Smooth muscle cell (in vitro differentiated cells): ENCODE results near the gene LRIG1. TPM values are rescaled to one million over a fixed set of nuclear protein-coding genes. Genes with fewer than 3 reads are reported as not detected.

ENCODE experiments used
- DNase-seq: peaks from one replicate; lab custom pipeline; 2025; ENCODE audit not compliant: unreplicated experiment; lab: John Stamatoyannopoulos, UW
- H2AFZ ChIP-seq: fragments of 200-600 bp; sonication (generic); 2 replicates; pipeline ENCODE4 v1.6.0; 2016; ENCODE audit warnings: antibody characterized with exemption, low read depth, mild to moderate bottlenecking
- H3F3A ChIP-seq: fragments of 200-600 bp; sonication (generic); 2 replicates; pipeline ENCODE4 v1.6.0; 2017; ENCODE audit warnings: antibody characterized with exemption, low read depth
- H3K27ac ChIP-seq: fragments of 200-600 bp; sonication (generic); 2 replicates; pipeline ENCODE4 v1.5.1; 2016; ENCODE audit warnings: low read depth, mild to moderate bottlenecking
- H3K27me3 ChIP-seq: fragments of 200-600 bp; sonication (generic); 2 replicates; pipeline ENCODE4 v1.6.1; 2016; ENCODE audit warnings: low read depth, mild to moderate bottlenecking
- H3K36me3 ChIP-seq: fragments of 200-600 bp; sonication (generic); 2 replicates; pipeline ENCODE4 v1.5.1; 2016; ENCODE audit warnings: low read depth
- H3K4me1 ChIP-seq: fragments of 200-600 bp; sonication (generic); 2 replicates; pipeline ENCODE4 v1.5.1; 2016; ENCODE audit warnings: low read depth
- H3K4me2 ChIP-seq: fragments of 200-600 bp; sonication (generic); 2 replicates; pipeline ENCODE4 v1.6.0; 2016; ENCODE audit warnings: mild to moderate bottlenecking
- H3K4me3 ChIP-seq: fragments of 200-600 bp; sonication (generic); 2 replicates; pipeline ENCODE4 v1.5.1; 2016; ENCODE audit warnings: mild to moderate bottlenecking
- H3K79me2 ChIP-seq: fragments of 200-600 bp; sonication (generic); 2 replicates; pipeline ENCODE4 v1.6.0; 2016; ENCODE audit warnings: low read depth, mild to moderate bottlenecking
- H3K9ac ChIP-seq: fragments of 200-600 bp; sonication (generic); 2 replicates; pipeline ENCODE4 v1.6.0; 2016; ENCODE audit warnings: low read depth
- H3K9me3 ChIP-seq: fragments of 200-600 bp; sonication (generic); replicated peaks from 2 replicates; pipeline ENCODE4 v1.5.1; 2016; ENCODE audit warnings: low read depth
- H4K20me1 ChIP-seq: fragments of 200-600 bp; sonication (generic); 2 replicates; pipeline ENCODE4 v1.6.0; 2016; ENCODE audit warnings: low read depth
- WGBS: methylation state at CpG from one replicate; pipeline ENCODE4 v1.1.7; 2016; ENCODE audit warnings: low lambda C conversion rate; 5-methylcytosine and 5-hydroxymethylcytosine counted together
- polyA plus RNA-seq: library from polyadenylated mRNA; unstranded; fragments of >200 nt; fragmentation: Nextera tagmentation; extraction: Ambion mirVana; gene quantifications from 2 replicates; pipeline ENCODE4 v1.2.1, GENCODE V29; 2016
- total RNA-seq: library from RNA; depleted of rRNA; stranded (reverse); fragments of >200 nt; gene quantifications from 2 replicates; pipeline ENCODE4 v1.2.3, GENCODE V29; 2014
- TF ChIP-seq, protein P1 (sequence below): fragments of 200-600 bp; sonication (generic); IDR thresholded peaks from 2 replicates; pipeline ENCODE4 v1.5.1; 2017; ENCODE audit warnings: borderline replicate concordance, mild to moderate bottlenecking, antibody characterized with exemption; ENCODE audit not compliant: insufficient read depth, poor library complexity, severe bottlenecking

The LRIG1 gene
- total and polyA plus RNA-seq, 2 experiments from 2014 or later, result 26.5 to 31.3 TPM

DNA sequence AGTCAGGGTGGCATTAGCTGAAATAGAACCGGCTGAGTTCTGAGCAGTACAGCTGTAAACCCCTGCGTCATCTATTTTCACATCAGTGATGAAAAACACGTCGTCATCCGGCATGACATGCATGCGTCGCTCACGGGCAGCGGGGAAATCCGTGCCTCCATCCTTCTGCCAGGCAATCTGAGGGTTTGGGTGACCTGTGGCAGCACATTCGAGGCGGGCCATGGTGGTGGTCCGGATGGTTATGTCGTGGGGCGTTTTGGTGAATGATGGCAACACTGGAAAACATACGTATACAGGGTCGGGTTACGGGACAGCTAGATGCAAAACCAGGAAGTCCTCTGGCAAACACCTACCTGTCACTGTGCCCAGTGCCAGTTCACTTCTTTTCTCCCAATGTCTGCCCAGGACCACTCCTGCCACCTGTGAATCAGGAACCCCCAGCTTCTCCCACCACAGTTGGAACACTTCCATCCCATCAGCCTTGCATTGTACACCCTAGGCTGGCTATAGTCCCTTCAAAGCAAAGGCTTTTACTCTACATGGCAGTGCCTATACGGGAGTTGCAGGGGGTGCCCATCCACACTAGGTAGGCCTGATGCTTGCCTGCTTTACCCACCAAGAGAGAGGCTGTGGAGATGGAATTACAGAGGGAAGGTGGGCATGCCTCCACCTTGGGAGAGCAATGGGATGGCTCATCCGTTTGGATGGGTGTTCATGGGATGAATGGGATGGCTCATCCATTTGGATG, 116.7 kb downstream of the LRIG1 start:
- DNase-seq, result no peak
- TF ChIP-seq, protein P1, sequence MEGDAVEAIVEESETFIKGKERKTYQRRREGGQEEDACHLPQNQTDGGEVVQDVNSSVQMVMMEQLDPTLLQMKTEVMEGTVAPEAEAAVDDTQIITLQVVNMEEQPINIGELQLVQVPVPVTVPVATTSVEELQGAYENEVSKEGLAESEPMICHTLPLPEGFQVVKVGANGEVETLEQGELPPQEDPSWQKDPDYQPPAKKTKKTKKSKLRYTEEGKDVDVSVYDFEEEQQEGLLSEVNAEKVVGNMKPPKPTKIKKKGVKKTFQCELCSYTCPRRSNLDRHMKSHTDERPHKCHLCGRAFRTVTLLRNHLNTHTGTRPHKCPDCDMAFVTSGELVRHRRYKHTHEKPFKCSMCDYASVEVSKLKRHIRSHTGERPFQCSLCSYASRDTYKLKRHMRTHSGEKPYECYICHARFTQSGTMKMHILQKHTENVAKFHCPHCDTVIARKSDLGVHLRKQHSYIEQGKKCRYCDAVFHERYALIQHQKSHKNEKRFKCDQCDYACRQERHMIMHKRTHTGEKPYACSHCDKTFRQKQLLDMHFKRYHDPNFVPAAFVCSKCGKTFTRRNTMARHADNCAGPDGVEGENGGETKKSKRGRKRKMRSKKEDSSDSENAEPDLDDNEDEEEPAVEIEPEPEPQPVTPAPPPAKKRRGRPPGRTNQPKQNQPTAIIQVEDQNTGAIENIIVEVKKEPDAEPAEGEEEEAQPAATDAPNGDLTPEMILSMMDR, result no peak
- no peak overlapping the region for H3K27ac ChIP-seq
- 97% methylated on average over 20 of the region's 20 CpGs for WGBS
- no peaks in the 10 kb centered on the region for H3K4me1 ChIP-seq
- no peak overlapping the region for H3K9ac ChIP-seq
- peaks cover 8% of the 10 kb centered on the region for H3K36me3 ChIP-seq
- no peaks in the 10 kb centered on the region for H4K20me1 ChIP-seq
- no peaks in the 10 kb centered on the region for H3F3A ChIP-seq
- H3K4me2 ChIP-seq, result no peak overlapping the region
- H3K79me2 ChIP-seq, result no peaks in the 10 kb centered on the region
- no peak overlapping the region for H2AFZ ChIP-seq
- no peaks in the 10 kb centered on the region for H3K27me3 ChIP-seq
- no peaks in the 10 kb centered on the region for H3K9me3 ChIP-seq
- H3K4me3 ChIP-seq, result no peak overlapping the region

DNA sequence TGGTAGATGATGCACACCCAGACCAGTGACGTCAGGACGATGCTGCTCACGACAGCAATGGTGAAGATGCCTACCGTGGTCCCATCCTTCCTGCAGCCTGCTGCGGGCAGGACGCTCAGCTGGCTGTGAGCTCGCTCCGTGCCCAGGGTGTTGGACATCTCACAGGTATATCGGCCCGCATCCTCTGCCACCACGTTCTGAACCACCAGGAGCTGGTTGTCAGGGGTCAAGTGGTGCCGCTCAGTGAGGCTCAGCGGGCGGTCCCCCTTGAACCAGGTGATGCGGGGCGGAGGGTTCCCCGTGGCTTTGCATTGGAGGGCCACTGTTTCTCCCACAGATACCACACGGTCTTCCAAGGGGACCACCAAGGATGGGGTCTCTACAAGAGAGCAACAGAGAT, 117.8 kb downstream of the LRIG1 start:
- Histone ChIP-seq H3K27me3 (no peaks in the 10 kb centered on the region), H3K4me2 (no peak overlapping the region), H3K4me1 (peaks cover 3% of the 10 kb centered on the region), H2AFZ (no peak overlapping the region), H3K9ac (no peak overlapping the region), H3K36me3 (peaks cover 8% of the 10 kb centered on the region), H3F3A (no peaks in the 10 kb centered on the region), H3K27ac (no peak overlapping the region), H4K20me1 (no peaks in the 10 kb centered on the region), H3K9me3 (no peaks in the 10 kb centered on the region), H3K79me2 (no peaks in the 10 kb centered on the region), H3K4me3 (no peak overlapping the region)
- 99% methylated on average over 18 of the region's 18 CpGs for WGBS
- no peak for DNase-seq
- TF ChIP-seq, protein P1, result no peak

DNA sequence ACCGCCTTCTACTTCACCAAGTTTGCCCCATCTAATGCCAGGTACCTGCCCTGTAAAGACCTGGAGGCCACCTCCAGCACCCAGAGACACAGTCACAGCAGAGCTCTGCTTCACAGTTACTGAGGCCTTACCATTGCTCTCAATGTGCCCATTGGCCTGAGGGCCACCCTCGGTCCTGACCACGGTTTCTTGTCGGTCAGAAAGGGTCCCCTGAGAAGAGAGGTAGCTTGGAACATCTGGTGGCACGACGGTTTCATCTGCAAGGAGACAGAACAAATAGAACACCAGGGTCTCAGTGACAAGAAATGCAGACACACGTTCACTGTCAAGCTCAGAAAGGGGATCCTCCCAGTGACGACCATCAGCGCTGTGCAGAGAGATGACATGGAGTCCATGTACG, 118.7 kb downstream of the LRIG1 start:
- H3F3A ChIP-seq, result no peaks in the 10 kb centered on the region
- H2AFZ ChIP-seq, result no peak overlapping the region
- H4K20me1 ChIP-seq, result peaks cover 3% of the 10 kb centered on the region
- no peaks in the 10 kb centered on the region for H3K79me2 ChIP-seq
- H3K4me2 ChIP-seq, result no peak overlapping the region
- no peak for DNase-seq
- H3K36me3 ChIP-seq, result peaks cover 8% of the 10 kb centered on the region
- no peak overlapping the region for H3K4me3 ChIP-seq
- TF ChIP-seq, protein P1, result no peak
- 99% methylated on average over 10 of the region's 10 CpGs for WGBS
- H3K9ac ChIP-seq, result no peak overlapping the region
- H3K27ac ChIP-seq, result no peak overlapping the region
- no peaks in the 10 kb centered on the region for H3K27me3 ChIP-seq
- H3K9me3 ChIP-seq, result no peaks in the 10 kb centered on the region
- peaks cover 3% of the 10 kb centered on the region for H3K4me1 ChIP-seq

DNA sequence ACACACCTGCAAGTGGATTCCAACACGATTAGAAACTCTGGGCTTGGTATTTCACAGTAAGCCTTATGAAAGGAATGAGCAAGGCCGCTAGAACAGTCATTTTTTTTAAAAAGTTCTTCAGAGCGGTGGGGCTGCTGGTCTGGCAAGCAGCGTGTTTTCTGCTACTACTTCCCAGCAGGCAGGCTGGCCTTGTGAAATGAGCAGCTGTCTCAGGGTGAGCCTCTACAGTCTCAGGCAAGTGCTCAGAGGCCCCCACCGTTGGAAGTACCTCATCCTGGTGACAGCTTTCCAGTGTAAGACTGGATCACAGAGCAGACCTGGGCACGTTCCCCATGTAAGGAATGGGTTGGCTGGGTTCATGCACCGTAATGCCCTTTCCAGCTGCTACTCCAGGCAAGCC, 119.2 kb downstream of the LRIG1 start:
- Histone ChIP-seq H2AFZ (no peak overlapping the region), H3K36me3 (peaks cover 8% of the 10 kb centered on the region), H3K79me2 (no peaks in the 10 kb centered on the region), H3K27me3 (no peaks in the 10 kb centered on the region), H3K4me1 (peaks cover 3% of the 10 kb centered on the region), H4K20me1 (peaks cover 7% of the 10 kb centered on the region), H3K4me3 (no peak overlapping the region), H3K4me2 (no peak overlapping the region), H3K27ac (no peak overlapping the region), H3K9ac (no peak overlapping the region), H3F3A (no peaks in the 10 kb centered on the region), H3K9me3 (no peaks in the 10 kb centered on the region)
- WGBS, result 94% methylated on average over 7 of the region's 7 CpGs
- TF ChIP-seq, protein P1, result no peak
- DNase-seq, result no peak
